HEK293 (cell line): ENCODE measurements around the gene DDX41.

Source experiments
- CTCF ChIA-PET: fragments of 350-600 bp; formaldehyde crosslinking; extraction: SDS; loops from one replicate; lab custom pipeline; 2021; ENCODE audit warnings: antibody characterized with exemption; lab: Yijun Ruan, JAX
- POLR2A ChIA-PET: fragments of 300-600 bp; formaldehyde crosslinking; extraction: SDS; loops from one replicate; lab custom pipeline; 2020; ENCODE audit warnings: antibody characterized with exemption, inconsistent platforms; lab: Yijun Ruan, JAX
- H3K27ac ChIP-seq: fragments of 200-500 bp; sonication (Bioruptor generic); 2 replicates; pipeline ENCODE4 v1.5.1; 2014; ENCODE audit warnings: low read depth, low read length, control low read depth, inconsistent platforms; ENCODE audit errors: extremely low read depth
- H3K36me3 ChIP-seq, 2 experiments: fragments of 200-500 bp in 1 of 2; sonication (Bioruptor generic) in 1 of 2; 1 replicate in 1 of 2; 2 replicates in 1 of 2; pipeline ENCODE4 v1.5.1; 2014 to 2017; ENCODE audit warnings: inconsistent platforms in 2 of 2, low read length in 2 of 2; ENCODE audit not compliant: control insufficient read depth in 2 of 2, insufficient read depth in 1 of 2
- H3K4me1 ChIP-seq: fragments of 200-500 bp; sonication (Bioruptor generic); 2 replicates; pipeline ENCODE4 v1.5.1; 2014; ENCODE audit warnings: mild to moderate bottlenecking, low read length, inconsistent platforms; ENCODE audit not compliant: control insufficient read depth, insufficient read depth
- H3K4me3 ChIP-seq: 2 replicates; pipeline ENCODE4 v1.5.1; 2011; ENCODE audit warnings: low read depth, mild to moderate bottlenecking, control low read depth, low read length, moderate library complexity
- H3K9me3 ChIP-seq: fragments of 200-500 bp; sonication (Bioruptor generic); 2 replicates; pipeline ENCODE4 v1.5.1; 2014; ENCODE audit warnings: low read depth, low read length, inconsistent platforms; ENCODE audit not compliant: control insufficient read depth, insufficient read depth
- BCL6B ChIP-seq: fragments of 450-650 bp; formaldehyde crosslinking; IDR thresholded peaks from 2 replicates; pipeline ENCODE4 v1.5.1; 2017; ENCODE audit warnings: missing biosample characterization, missing genetic modification characterization
- EGR2 ChIP-seq: fragments of 450-650 bp; formaldehyde crosslinking; IDR thresholded peaks from 2 replicates; pipeline ENCODE4 v1.5.1; 2016; ENCODE audit warnings: low read depth, missing biosample characterization, missing genetic modification characterization
- ELK4 ChIP-seq: IDR thresholded peaks from 2 replicates; pipeline ENCODE4 v1.6.1; 2011; ENCODE audit warnings: mild to moderate bottlenecking, low read depth, low read length, borderline replicate concordance
- WT1 ChIP-seq: fragments of 450-650 bp; formaldehyde crosslinking; IDR thresholded peaks from 2 replicates; pipeline ENCODE4 v1.5.1; 2016; ENCODE audit warnings: missing biosample characterization, missing genetic modification characterization
- ZBTB1 ChIP-seq: fragments of 450-650 bp; formaldehyde crosslinking; IDR thresholded peaks from 2 replicates; pipeline ENCODE4 v1.5.1; 2016; ENCODE audit warnings: missing biosample characterization, missing genetic modification characterization
- ZBTB8A ChIP-seq: fragments of 450-650 bp; formaldehyde crosslinking; IDR thresholded peaks from 2 replicates; pipeline ENCODE4 v1.5.1; 2016; ENCODE audit warnings: missing biosample characterization, missing genetic modification characterization
- ZFHX2 ChIP-seq: fragments of 450-650 bp; formaldehyde crosslinking; conservative IDR thresholded peaks from 2 replicates; pipeline ENCODE4 v1.5.1; 2016; ENCODE audit warnings: missing biosample characterization, missing genetic modification characterization
- ZNF174 ChIP-seq: fragments of 450-650 bp; formaldehyde crosslinking; IDR thresholded peaks from 2 replicates; pipeline ENCODE4 v1.5.0; 2017; ENCODE audit warnings: missing biosample characterization, mild to moderate bottlenecking, missing genetic modification characterization
- ZNF266 ChIP-seq: fragments of 450-650 bp; formaldehyde crosslinking; IDR thresholded peaks from 2 replicates; pipeline ENCODE4 v1.5.1; 2016; ENCODE audit warnings: missing biosample characterization, missing genetic modification characterization, low read depth
- ZNF433 ChIP-seq: fragments of 450-650 bp; formaldehyde crosslinking; IDR thresholded peaks from 2 replicates; pipeline ENCODE4 v1.5.1; 2016; ENCODE audit warnings: missing biosample characterization, missing genetic modification characterization, low read depth
- ZNF571 ChIP-seq: fragments of 450-650 bp; formaldehyde crosslinking; IDR thresholded peaks from 2 replicates; pipeline ENCODE4 v1.5.0; 2017; ENCODE audit warnings: missing biosample characterization, missing genetic modification characterization
- ZNF585B ChIP-seq: fragments of 450-650 bp; formaldehyde crosslinking; IDR thresholded peaks from 2 replicates; pipeline ENCODE4 v1.5.1; 2016; ENCODE audit warnings: missing biosample characterization, missing genetic modification characterization
- ZSCAN16 ChIP-seq: fragments of 450-650 bp; formaldehyde crosslinking; IDR thresholded peaks from 2 replicates; pipeline ENCODE4 v1.5.1; 2016; ENCODE audit warnings: missing biosample characterization, missing genetic modification characterization
- ZXDB ChIP-seq: fragments of 450-650 bp; formaldehyde crosslinking; IDR thresholded peaks from 2 replicates; pipeline ENCODE4 v1.5.1; 2016; ENCODE audit warnings: missing biosample characterization, missing genetic modification characterization

The DDX41 gene

DNA sequence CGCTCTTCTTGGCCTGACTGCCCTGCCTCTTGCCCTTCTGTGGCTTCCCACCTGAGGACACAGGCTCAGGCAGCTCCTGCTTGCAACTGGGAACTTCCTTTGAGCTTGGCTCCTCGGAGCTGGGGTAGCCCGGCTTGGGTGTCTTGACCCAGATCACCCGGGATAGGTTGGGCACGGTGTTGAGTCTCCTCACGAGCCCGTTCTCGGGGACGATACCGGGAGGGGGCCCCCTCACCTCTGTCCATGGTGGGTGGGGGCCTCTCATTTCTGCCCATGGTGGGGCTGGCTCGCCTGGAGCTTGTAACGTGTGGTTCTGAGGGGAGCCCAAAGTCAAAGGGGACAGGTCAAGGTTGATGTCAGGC is 7.8 kb upstream of the DDX41 start (continued):
- TF ChIP-seq ZNF174 (tag by site-specific recombination), result no peak

DNA sequence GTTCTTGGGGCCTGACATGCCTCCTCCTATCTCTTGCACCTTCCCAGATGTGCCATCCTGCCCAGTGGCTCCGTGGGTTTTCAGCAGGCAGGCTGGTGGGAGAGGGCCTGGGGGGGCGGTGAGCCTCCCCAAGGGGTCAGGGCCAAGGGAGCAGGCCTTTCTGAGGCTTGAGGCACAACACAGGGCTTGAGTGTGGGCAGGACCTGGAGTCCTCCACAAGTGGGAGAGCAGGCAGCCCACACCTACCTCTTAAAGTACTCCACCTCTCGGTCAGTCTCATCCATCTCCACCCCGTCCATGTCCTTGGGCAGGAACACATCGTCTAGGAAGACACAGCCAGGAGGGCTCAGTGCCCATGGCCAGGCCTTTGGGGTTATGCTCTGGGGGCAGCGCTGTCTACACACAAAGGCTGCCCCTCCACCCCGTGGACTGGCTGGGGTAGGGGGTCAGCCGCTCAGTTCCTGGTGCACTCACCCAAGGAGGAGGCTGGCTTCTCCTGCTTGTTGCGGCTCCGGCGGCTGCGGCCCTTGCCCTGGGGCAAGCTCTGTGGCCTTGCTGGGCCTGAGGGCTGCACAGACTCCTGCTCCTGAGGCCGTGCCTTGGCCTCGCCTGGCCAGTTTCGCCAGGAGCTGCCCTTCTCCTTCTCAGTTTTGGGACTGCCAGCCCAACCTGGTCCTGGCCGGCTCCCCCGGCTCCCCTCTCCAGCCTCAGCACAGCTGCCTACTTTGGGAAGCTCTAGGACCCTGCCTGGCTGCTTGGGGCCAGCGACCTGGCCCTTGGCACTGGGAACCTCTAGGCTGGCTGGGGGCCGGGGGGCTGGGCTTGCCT is 7.2 kb upstream of the DDX41 start:
- TF ChIP-seq ELK4 (no peak), ZBTB1 (tag by site-specific recombination) (no peak), ZNF433 (tag by site-specific recombination) (no peak), ZSCAN16 (no peak), EGR2 (tag by site-specific recombination) (peak; percentile 65), ZNF571 (no peak), ZNF266 (tag by site-specific recombination) (no peak), ZFHX2 (tag by site-specific recombination) (peak; percentile 49)
- no peak overlapping the region for H3K27ac ChIP-seq
- ChIA-PET CTCF (interaction anchor here (0.6 kb wide), 1 partner anchor 8 kb away, joined by 3 read pairs; no protein-coding TSS in a partner anchor), POLR2A (interaction anchor here (1.3 kb wide), 1 partner anchor 22 kb away, joined by 3 read pairs; no protein-coding TSS in a partner anchor)
- no peaks in the 10 kb centered on the region for H3K9me3 ChIP-seq
- H3K4me3 ChIP-seq, result no peak overlapping the region
- no peaks in the 10 kb centered on the region; the same call in 1 of the 2 replicates for H3K4me1 ChIP-seq
- H3K36me3 ChIP-seq, result peaks cover 8 to 89% of the 10 kb centered on the region in 2 experiments

DNA sequence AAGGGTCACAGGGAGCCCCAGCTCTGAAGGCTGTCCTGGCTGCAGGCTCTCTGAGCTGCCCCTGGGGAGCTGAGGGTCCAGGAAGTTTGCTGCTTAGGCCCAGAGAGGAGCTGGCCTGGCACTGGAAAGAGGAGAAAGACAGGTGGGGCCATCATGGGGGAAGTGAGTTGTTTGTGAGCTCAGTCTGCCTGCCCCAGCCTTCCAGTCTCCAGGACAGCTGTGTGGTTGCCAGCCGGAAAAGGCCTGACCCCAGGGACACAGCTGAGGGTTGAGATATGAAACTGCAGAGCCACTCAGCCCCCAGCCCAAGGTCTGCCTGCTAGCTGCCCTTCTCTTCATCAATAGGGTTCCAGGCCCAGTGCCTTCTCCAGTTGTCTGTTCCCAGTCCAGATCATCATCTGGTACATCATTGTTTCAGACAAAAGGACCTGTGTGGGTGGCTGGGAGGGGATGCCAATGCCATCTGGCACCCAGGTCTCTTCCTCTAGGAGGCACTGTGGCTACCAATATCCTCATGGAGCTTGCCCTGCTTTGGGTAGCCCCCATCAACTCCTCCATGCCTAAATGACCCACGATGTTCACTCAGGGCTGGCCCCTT is 4.3 kb upstream of the DDX41 start:
- H3K27ac ChIP-seq, result no peak overlapping the region
- ChIA-PET CTCF (interaction anchor here (0.5 to 2.2 kb wide), 5 partner anchors 10 to 25 kb away, joined by 3 to 8 read pairs (median 3); no protein-coding TSS in a partner anchor), POLR2A (interaction anchor here (1.4 kb wide), 1 partner anchor 24 kb away, joined by 8 read pairs; the partner anchor contains the start of gene PDLIM7)
- no peaks in the 10 kb centered on the region for H3K9me3 ChIP-seq
- no peak overlapping the region for H3K4me3 ChIP-seq
- no peak for TF ChIP-seq ZBTB8A (tag by site-specific recombination)
- H3K4me1 ChIP-seq, result no peaks in the 10 kb centered on the region; the same call in 1 of the 2 replicates
- H3K36me3 ChIP-seq, result peaks cover 3 to 61% of the 10 kb centered on the region in 2 experiments

- TF ChIP-seq BCL6B (tag by site-specific recombination), result no peak
- TF ChIP-seq ZNF585B, result no peak
- TF ChIP-seq WT1 (tag by site-specific recombination), result no peak
- no peak for TF ChIP-seq ZXDB (tag by site-specific recombination)
- TF ChIP-seq, all 188 proteins: peak for 0
- H3K9me3 ChIP-seq, result no peaks in the 10 kb centered on the region
- no peaks in the 10 kb centered on the region; the same call in 1 of the 2 replicates for H3K4me1 ChIP-seq
- ChIA-PET POLR2A (interaction anchor here (1.4 kb wide), 1 partner anchor 23 kb away, joined by 8 read pairs; the partner anchor contains the start of gene PDLIM7), CTCF (interaction anchor here (0.8 to 2.2 kb wide), 3 partner anchors 19 to 1329 kb away, joined by 5 to 8 read pairs (median 5); no protein-coding TSS in a partner anchor)
- H3K4me3 ChIP-seq, result no peak overlapping the region
- no peak overlapping the region for H3K27ac ChIP-seq
- peaks cover 3 to 61% of the 10 kb centered on the region in 2 experiments for H3K36me3 ChIP-seq
Measured at GRCh38 chr5:177520271-177520670, 3.5 kb upstream of the DDX41 start.
